Thyroid gland (tissue), 4 donors: ENCODE results near the gene RNF214.

ENCODE experiments used
- CTCF ChIP-seq, 6 experiments: fragments of 200-600 bp in 3 of 6; fragments of 450-650 bp in 3 of 6; sonication (generic) in 3 of 6; IDR thresholded peaks; one replicate each; pipeline ENCODE4 v1.5.1; 2016 to 2019; ENCODE audit warnings: antibody characterized with exemption in 6 of 6, mild to moderate bottlenecking in 2 of 6, inconsistent platforms in 1 of 6, moderate library complexity in 1 of 6
- POLR2A ChIP-seq, 2 donors: fragments of 450-650 bp; IDR thresholded peaks; one replicate each; pipeline ENCODE4 v1.6.1; 2017; ENCODE audit warnings: antibody characterized with exemption in 2 of 2, mild to moderate bottlenecking in 2 of 2, moderate library complexity in 1 of 2

- TF ChIP-seq CTCF (IDR thresholded peaks at IDR 0.05) (no peak), POLR2A (IDR thresholded peaks at IDR 0.05) (no peak)
These were observed 23.5 kb downstream of the RNF214 start for GRCh38 chr11:117255966-117256365.
